A673 (cell line): ENCODE measurements around the gene C16orf86.

Source experiments
- EZH2 ChIP-seq: fragments of 200-600 bp; sonication (generic); IDR thresholded peaks from 2 replicates; pipeline ENCODE4 v1.6.1; 2017; ENCODE audit warnings: borderline replicate concordance, low read depth, mild to moderate bottlenecking, mixed read lengths, antibody characterized with exemption, low read length; ENCODE audit not compliant: poor library complexity, severe bottlenecking
- TF ChIP-seq, protein P1 (sequence below): fragments of 300-800, 200-600 bp; sonication (generic); conservative IDR thresholded peaks from 2 replicates; pipeline ENCODE4 v1.5.1; 2017; ENCODE audit warnings: low read depth, mild to moderate bottlenecking, antibody characterized with exemption, low read length, moderate library complexity, mixed read lengths

- TF ChIP-seq, protein P1, sequence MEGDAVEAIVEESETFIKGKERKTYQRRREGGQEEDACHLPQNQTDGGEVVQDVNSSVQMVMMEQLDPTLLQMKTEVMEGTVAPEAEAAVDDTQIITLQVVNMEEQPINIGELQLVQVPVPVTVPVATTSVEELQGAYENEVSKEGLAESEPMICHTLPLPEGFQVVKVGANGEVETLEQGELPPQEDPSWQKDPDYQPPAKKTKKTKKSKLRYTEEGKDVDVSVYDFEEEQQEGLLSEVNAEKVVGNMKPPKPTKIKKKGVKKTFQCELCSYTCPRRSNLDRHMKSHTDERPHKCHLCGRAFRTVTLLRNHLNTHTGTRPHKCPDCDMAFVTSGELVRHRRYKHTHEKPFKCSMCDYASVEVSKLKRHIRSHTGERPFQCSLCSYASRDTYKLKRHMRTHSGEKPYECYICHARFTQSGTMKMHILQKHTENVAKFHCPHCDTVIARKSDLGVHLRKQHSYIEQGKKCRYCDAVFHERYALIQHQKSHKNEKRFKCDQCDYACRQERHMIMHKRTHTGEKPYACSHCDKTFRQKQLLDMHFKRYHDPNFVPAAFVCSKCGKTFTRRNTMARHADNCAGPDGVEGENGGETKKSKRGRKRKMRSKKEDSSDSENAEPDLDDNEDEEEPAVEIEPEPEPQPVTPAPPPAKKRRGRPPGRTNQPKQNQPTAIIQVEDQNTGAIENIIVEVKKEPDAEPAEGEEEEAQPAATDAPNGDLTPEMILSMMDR = no peak
- no peak for TF ChIP-seq EZH2
These were observed 49.5 kb downstream of the C16orf86 start for GRCh38 chr16:67716097-67716496.
